HG02943 (cell line): ENCODE data around the gene HLF.

Experiments
- ATAC-seq: cut with Tn5 transposase; IDR thresholded peaks from one replicate; pipeline ENCODE4 v1.9.1; 2021; ENCODE audit warnings: mild to moderate bottlenecking, low read depth, moderate library complexity; ENCODE audit not compliant: unreplicated experiment

Gene HLF

GRCh38 chr17:55288356-55289105 is 23.8 kb downstream of the HLF start:
- ATAC-seq, result no peak

- ATAC-seq, result no peak
These were observed 24.3 kb downstream of the HLF start for GRCh38 chr17:55289106-55289446.

GRCh38 chr17:55289978-55290377 is 25.2 kb downstream of the HLF start:
- ATAC-seq, result no peak

DNA sequence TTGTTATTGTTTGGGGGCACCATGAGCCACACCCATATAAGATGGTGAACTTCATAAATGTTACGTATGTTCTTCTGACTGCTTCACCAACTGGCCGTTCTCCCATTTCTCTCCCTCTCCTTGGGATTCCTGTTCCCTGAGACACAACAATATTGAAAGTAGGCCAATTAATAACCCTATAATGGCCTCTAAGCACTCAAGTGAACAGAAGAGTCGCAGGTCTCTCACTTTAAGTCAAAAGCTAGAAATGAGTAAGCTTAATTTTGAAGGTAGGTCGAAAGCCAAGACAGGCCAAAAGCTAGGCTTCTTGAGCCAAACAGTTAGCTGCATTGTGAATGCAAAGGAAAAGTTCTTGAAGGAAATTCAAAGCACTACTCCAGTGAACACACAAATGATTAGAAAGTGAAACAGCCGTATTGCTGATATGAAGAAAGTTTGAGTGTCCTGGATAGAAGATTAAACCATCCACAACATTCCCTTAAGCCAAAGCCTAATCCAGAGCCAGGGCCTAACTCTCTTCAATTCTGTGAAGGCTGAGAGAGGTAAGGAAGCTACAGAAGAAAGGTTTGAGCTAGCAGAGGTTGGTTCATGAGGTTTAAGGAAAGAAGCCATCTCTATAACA is 25.8 kb downstream of the HLF start:
- ATAC-seq, result no peak

- no peak for ATAC-seq
These were observed 26.4 kb downstream of the HLF start for GRCh38 chr17:55291114-55291507.

DNA sequence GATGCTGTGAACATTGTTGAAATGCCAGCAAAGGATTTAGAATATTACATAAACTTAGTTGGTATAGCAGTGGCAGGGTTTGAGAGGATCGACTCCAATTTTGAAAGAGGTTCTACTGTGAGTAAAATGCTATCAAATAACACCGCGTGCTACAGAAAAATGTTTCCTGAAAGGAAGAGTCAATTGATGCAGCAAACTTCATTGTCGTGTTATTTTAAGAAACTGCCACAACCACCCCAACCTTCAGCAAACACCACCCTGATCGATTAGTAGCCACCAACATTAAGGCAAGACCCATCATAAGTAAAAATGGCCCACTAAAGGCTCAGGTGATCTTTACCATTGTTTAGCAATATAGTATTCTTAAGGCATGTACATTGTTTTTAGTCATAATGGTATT is 27.3 kb downstream of the HLF start:
- no peak for ATAC-seq

GRCh38 chr17:55294042-55294751 is 29.4 kb downstream of the HLF start:
- ATAC-seq, result no peak

- no peak for ATAC-seq
These were observed 30.8 kb downstream of the HLF start for GRCh38 chr17:55295411-55296170.

DNA sequence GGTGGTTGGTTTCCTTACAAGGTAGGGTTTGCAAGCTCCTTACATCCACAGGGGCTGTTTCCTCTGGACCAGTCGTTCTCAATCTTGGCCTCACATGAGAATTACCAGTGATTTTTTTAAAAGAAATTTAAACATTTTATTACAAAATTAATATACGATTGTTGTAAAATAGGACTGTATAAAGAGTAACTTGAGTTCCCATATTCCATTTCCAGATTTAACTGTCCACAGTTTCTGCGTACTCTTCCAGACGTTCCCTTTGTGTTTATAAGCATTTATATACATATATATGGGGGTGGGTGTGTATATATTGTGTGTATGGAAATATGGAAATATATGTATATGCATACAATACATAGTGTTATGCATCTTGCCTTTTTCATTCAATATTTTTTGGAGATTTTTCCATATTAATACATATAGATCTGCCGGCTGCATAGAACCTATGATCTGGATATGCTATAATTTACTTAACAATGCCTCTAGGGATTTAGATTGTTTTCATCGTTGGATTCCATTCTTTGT is 31.5 kb downstream of the HLF start:
- no peak for ATAC-seq

DNA sequence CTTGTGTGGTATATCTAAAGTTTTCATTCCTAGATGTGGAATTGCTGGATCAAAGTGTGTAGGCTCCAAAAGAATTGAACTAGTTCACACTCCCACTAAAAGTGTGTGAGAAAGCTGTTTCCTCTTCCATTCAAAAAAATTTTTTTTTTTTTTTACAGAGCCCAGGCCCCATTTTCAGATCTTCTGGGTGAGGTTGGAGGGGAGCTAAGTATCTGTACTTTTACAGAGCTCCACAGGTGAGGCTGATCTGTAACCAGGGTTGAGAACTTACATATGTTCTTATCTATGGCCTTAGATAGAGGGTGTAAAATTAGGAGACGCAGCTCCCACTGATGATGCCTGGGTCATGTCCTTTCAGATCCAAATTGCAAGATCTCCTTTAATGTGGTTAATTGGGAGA is 31.9 kb downstream of the HLF start:
- ATAC-seq, result no peak

DNA sequence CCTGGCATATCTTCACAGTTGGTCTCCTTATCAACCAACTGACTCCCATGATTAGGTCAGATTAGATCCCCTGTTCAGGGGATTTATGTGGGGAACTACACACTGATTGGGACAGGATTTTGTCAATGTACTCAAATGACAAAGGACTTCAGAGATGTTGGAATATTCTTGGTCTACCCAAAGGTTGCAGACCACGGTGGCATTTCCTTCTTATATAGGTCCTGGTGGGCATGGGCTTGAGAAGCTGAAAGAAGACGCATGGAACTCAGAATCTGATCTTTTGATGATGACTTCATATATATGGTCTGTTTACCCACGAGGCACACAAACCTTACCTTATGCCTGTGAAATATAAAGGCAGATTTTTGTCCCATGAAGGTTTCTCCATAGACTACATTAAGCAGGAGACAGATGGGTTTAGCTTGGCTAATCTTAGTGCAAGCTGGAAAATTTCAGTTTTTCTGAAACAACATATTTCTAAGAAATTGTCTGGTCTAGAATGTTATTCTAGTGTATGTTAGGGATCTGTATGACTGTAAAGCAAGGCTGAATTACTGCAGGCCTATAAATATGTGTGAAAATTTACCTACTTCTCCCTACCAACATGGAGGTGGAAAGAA is 33.5 kb downstream of the HLF start:
- ATAC-seq, result no peak

- ATAC-seq, result no peak
These were observed 34.5 kb downstream of the HLF start for GRCh38 chr17:55299162-55299838.

GRCh38 chr17:55299890-55300289 is 35.1 kb downstream of the HLF start:
- no peak for ATAC-seq

GRCh38 chr17:55300479-55301290 is 35.9 kb downstream of the HLF start:
- ATAC-seq, result no peak

DNA sequence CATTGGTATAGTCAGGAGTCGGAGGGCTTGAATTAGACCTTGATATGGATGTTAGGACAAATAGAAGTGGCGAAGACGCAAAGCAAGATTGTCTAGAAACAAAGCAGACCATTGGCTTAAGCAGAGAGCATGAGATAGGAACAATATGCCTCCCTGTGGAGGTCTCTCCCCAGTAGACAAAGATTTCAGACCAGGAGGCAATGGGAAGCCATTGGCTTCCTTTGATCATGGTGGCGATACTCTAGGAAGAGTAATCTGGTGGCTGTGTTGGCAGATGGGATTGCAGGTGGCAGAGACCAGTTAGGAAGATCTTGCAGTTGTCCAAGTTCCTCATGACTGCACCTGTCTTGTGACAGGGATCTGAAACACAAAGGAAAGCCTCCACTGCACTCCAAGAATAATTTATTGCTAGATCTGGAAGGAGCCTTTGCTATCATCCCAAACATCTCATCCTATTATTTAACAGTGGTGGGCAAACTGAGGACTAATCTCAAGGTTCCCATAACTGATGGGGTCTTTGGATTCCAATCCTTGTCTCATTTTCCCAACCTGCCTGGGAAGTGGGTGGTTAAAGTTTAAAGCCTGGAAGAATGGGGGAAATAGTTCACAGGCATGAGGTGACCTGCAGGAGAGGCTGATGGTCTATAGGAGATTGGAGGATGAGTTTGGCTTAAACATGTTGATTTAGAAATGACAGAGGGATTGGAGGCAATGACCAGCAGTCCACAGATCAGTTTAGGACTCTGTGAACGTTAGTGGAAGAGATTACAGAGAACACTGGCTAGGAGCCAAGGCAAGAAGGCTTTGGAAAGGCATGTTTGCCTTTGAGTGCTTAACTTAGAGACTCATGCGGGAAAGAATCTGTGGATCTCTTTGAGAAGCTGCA is 37.0 kb downstream of the HLF start:
- no peak for ATAC-seq

DNA sequence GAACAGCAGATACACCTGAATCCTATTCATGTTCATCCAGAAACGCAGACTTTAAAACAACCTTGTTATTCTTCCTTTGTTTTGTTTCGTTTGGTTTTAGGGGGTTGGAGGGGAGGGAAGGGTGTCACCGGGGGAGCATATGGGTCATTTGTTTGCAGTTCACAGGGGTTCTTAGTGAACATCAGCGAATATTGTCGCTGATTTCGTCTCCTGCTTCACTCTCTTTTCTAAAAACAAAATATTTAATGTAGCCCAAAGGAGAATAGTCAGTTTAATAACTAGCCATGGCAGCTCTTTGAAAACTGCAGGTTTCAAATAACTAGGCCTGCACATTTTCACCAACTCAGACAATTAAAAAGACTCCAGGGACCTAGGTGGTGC is 37.6 kb downstream of the HLF start:
- ATAC-seq, result no peak

DNA sequence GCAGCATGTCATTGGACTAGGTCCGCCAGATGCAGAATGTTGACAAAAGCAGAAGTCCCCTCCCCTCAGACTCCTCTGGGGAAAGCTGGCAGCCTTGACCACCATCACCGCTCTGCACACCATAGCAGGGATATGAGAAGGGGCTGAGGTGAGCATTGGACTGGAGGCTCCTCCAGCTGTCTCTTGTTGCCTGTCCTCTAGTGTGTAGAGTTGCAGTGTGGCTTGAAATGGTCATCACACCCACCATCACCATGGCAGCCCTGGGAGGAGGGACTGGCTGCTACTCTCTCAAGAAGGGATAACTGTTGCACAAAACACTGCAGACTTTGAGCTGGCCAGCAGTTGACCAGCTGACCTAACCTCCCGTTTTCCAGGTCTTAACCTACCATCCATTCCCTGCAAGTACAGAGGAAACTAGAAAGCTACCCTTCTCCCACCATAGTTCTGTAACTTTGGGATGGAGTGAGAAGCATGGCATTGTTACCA is 38.3 kb downstream of the HLF start:
- no peak for ATAC-seq

DNA sequence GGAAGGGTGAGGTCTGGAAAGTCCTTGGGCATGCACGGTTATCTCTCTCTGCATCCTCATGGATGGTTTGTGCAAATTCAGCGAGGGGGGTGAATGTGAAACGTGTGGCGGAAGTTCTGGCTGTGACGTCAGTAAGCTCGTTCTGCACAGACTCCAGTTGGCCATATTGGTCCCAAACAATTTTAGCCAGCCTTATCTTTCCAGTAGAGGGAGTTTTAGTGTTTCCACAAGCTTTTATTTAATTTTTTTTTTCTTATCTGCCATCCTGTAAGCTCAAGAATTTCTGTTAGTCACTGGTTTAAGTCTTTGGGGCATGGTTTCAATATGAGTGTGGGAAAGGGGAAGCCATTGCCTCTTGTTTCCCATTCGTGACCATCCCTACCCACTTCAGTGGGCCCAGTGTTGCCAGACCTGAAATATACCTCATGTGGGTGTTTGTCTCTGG is 39.0 kb downstream of the HLF start:
- no peak for ATAC-seq
